ENCODE data around the gene AOPEP.

AOPEP gene

DNA sequence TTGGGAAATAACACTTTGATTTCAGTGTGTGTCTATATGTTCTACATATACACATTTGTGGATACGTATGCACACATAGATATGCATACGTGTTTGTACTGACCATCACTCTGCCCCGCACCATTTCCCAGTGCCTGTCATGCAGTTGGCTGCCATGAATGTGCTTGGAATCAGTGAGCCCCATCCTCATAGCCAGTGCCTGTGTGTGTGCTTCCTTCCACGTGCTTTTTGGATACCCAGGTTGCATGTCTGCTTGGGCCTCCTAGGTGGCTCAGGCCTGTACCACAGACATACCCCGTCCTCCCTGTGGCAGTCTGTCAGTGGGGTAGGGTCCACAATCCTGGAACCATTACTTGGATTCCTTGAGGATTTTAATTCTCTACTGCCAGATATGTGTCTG is 347.4 kb downstream of the AOPEP start:
- Histone ChIP-seq H3K27me3 (ENCODE audit: control insufficient read depth, insufficient read depth, low read length, poor library complexity, severe bottlenecking) (no peaks in the 10 kb centered on the region), H3K4me3 (ENCODE audit: insufficient read depth, low read depth, low read length) (no peak overlapping the region), H3K4me1 (ENCODE audit: control insufficient read depth, insufficient read depth, low read length) (peaks cover 21% of the 10 kb centered on the region), H3K9me3 (ENCODE audit: control insufficient read depth, low read length) (no peaks in the 10 kb centered on the region), H3K27ac (ENCODE audit: insufficient read depth, low read depth, low read length, poor library complexity, severe bottlenecking) (no peak overlapping the region), H3K36me3 (ENCODE audit: control insufficient read depth, insufficient read depth, low read length) (no peaks in the 10 kb centered on the region)
- 89 to 96% methylated on average over 5 of the region's 5 CpGs for whole genome bisulfite sequencing, 2 experiments

DNA sequence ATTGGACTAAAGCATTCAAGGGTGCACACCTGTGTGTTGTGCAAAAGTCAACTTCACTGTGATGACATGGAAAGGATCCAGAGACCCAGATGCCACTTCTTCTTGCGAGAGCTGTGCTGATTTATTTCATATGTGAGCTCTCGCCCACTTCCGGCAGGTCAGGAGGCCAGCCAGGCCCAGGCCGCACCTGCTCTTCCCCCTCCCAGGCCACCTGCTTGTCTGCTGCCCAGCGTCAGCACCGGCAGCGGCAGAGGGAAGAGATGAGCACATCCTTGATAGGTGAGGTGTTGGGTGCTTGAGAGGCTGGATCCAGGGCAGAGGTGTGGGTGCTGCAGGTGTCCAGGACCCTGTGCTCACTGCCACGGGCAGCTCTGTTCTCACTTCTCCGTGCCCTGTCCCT is 348.1 kb downstream of the AOPEP start:
- 93 to 94% methylated on average over 9 of the region's 9 CpGs for WGBS, 2 experiments
- Histone ChIP-seq H3K4me3 (ENCODE audit: insufficient read depth, low read depth, low read length) (no peak overlapping the region), H3K27ac (ENCODE audit: insufficient read depth, low read depth, low read length, poor library complexity, severe bottlenecking) (no peak overlapping the region), H3K4me1 (ENCODE audit: control insufficient read depth, insufficient read depth, low read length) (peaks cover 28% of the 10 kb centered on the region), H3K9me3 (ENCODE audit: control insufficient read depth, low read length) (no peaks in the 10 kb centered on the region), H3K27me3 (ENCODE audit: control insufficient read depth, insufficient read depth, low read length, poor library complexity, severe bottlenecking) (no peaks in the 10 kb centered on the region), H3K36me3 (ENCODE audit: control insufficient read depth, insufficient read depth, low read length) (no peaks in the 10 kb centered on the region)

DNA sequence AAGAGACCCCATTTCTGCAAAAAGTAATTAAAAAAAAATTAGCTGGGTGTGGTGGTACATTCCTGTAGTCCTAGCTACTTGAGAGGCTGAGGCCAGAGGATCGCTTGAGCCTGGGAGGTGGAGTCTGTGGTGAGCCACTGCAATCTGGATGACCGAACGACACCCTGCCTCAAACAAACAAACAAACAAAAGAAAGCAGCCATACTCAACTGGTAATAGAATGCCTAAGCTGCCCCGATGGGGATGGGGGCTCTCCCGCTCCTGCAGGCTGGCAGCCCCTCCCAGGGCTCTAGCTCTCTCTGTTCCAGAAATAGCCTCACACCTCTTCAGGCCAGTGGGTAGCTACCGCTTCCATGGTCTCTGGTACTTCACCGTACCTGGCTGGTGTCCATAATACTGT is 349.2 kb downstream of the AOPEP start:
- WGBS, 2 experiments, result 91 to 93% methylated on average over 7 of the region's 7 CpGs
- H3K27me3 ChIP-seq (ENCODE audit: control insufficient read depth, insufficient read depth, low read length, poor library complexity, severe bottlenecking), result no peaks in the 10 kb centered on the region
- H3K36me3 ChIP-seq (ENCODE audit: control insufficient read depth, insufficient read depth, low read length), result no peaks in the 10 kb centered on the region
- H3K4me1 ChIP-seq (ENCODE audit: control insufficient read depth, insufficient read depth, low read length), result peaks cover 32% of the 10 kb centered on the region
- no peaks in the 10 kb centered on the region for H3K9me3 ChIP-seq (ENCODE audit: control insufficient read depth, low read length)
- no peak overlapping the region for H3K27ac ChIP-seq (ENCODE audit: insufficient read depth, low read depth, low read length, poor library complexity, severe bottlenecking)
- H3K4me3 ChIP-seq (ENCODE audit: insufficient read depth, low read depth, low read length), result no peak overlapping the region

DNA sequence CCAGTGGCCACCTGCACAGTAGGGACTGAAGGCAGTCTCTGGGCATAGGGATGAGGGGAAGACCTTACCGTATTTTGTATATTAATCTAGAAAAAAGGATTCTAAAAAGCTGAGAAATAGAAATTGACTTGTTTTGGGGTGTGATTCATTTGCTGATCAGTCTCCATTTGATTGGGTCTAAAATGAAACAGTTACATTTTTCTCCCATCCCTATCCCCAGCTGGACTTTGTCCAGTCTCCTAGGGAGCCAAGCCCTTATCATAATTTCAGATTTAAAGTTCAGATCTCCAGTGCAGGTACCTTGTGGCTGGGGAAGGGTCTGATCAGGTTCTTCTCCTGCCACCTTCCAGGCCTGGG is 350.2 kb downstream of the AOPEP start:
- H3K9me3 ChIP-seq (ENCODE audit: control insufficient read depth, low read length), result no peaks in the 10 kb centered on the region
- H3K4me3 ChIP-seq (ENCODE audit: insufficient read depth, low read depth, low read length), result no peak overlapping the region
- no peaks in the 10 kb centered on the region for H3K27me3 ChIP-seq (ENCODE audit: control insufficient read depth, insufficient read depth, low read length, poor library complexity, severe bottlenecking)
- H3K36me3 ChIP-seq (ENCODE audit: control insufficient read depth, insufficient read depth, low read length), result no peaks in the 10 kb centered on the region
- peaks cover 41% of the 10 kb centered on the region for H3K4me1 ChIP-seq (ENCODE audit: control insufficient read depth, insufficient read depth, low read length)
- WGBS, 2 experiments, result 95 to 100% methylated on average over 1 of the region's 1 CpG
- H3K27ac ChIP-seq (ENCODE audit: insufficient read depth, low read depth, low read length, poor library complexity, severe bottlenecking), result no peak overlapping the region

DNA sequence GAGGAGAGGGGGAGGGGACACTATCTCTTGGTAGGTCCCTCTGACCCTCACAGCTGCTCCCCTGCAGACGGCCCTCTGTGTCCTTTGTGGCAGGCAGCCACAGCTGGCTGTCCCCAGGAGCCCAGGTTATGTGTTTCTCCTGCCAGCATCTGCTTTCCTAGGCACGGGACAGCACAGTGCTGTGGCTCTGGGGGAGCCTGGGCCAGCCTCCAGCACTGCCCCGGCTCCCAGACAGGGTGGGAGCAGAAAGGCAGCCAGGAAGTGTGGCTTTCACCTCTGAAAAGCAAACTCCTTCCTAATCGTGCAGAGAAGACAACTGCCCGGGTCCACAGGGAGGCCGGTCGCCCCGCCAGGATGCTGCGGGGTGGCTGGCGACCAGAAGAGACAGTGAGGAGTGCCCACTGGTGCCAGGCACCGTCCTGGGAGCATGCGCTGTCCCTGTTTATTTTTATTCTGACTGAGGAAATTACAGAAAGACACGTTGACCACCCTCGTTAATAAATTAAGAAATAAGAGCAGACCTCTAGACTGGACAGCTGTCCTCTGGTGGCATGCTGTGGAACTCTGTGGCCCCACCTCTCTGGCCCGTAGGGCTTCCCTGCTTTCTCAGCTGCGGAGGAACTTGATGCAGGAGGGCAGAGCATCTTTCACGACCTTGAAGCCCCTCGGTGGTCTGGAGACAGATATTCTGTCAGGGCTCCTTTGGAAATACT is 350.7 kb downstream of the AOPEP start:
- 89 to 90% methylated on average over 18 of the region's 18 CpGs for WGBS, 2 experiments
- no peaks in the 10 kb centered on the region for H3K27me3 ChIP-seq (ENCODE audit: control insufficient read depth, insufficient read depth, low read length, poor library complexity, severe bottlenecking)
- H3K36me3 ChIP-seq (ENCODE audit: control insufficient read depth, insufficient read depth, low read length), result no peaks in the 10 kb centered on the region
- H3K27ac ChIP-seq (ENCODE audit: insufficient read depth, low read depth, low read length, poor library complexity, severe bottlenecking), result no peak overlapping the region
- H3K9me3 ChIP-seq (ENCODE audit: control insufficient read depth, low read length), result no peaks in the 10 kb centered on the region
- no peak overlapping the region for H3K4me3 ChIP-seq (ENCODE audit: insufficient read depth, low read depth, low read length)
- H3K4me1 ChIP-seq (ENCODE audit: control insufficient read depth, insufficient read depth, low read length), result peaks cover 46% of the 10 kb centered on the region

DNA sequence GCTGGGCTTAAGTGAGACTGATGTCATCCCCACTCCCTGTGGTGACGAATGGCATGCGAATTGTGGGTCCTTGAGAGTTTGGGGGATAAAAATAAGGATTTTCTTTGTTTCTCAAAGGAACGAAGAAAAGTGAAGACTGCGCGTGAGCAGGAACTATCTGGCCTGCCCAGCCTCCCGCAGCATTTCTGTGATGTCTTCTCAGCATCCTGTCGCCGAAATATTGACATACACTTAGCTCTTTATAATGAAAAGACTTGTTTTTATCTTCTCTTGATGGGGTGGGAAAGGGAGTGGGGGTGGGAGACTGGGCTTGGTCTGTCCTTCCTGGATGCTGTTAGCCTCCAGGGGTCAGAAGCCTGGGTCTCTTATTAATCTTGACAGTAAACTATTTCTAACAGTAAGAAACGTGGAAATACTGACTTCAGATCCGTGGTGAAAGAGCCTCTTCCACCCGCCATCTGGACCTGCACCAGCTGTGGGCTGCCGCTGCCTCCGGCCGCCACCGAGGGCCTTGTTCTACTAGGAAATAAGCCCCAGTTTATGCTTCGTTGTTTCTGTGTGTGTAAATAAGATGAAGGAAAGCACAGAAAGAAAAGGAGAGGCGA is 351.4 kb downstream of the AOPEP start:
- peaks cover 53% of the 10 kb centered on the region for H3K4me1 ChIP-seq (ENCODE audit: control insufficient read depth, insufficient read depth, low read length)
- H3K27me3 ChIP-seq (ENCODE audit: control insufficient read depth, insufficient read depth, low read length, poor library complexity, severe bottlenecking), result no peaks in the 10 kb centered on the region
- no peaks in the 10 kb centered on the region for H3K36me3 ChIP-seq (ENCODE audit: control insufficient read depth, insufficient read depth, low read length)
- H3K4me3 ChIP-seq (ENCODE audit: insufficient read depth, low read depth, low read length), result no peak overlapping the region
- 87 to 89% methylated on average over 14 to 15 of the region's 17 CpGs for WGBS, 2 experiments
- H3K27ac ChIP-seq (ENCODE audit: insufficient read depth, low read depth, low read length, poor library complexity, severe bottlenecking), result no peak overlapping the region
- no peaks in the 10 kb centered on the region for H3K9me3 ChIP-seq (ENCODE audit: control insufficient read depth, low read length)

DNA sequence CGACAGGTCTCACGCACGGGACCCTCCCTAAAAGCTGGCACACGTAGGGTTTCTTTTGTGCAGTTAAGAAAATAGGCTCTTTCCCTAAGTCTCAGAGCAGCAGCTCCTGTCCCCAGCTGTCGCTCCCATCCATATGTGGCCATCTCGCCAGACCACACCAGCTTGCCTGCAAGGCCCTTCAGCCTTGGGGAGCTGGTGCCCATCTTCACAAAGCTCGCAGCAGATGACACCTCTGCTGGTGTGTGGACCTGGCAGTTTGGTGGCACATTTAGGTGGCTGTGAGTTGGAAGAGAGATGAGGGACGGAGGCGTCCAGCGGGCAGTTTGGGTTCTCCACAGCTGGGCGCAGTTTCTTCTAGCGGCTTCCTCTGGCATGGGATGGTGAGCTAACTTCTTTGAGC is 352.0 kb downstream of the AOPEP start:
- Histone ChIP-seq H3K4me1 (ENCODE audit: control insufficient read depth, insufficient read depth, low read length) (peaks cover 54% of the 10 kb centered on the region), H3K36me3 (ENCODE audit: control insufficient read depth, insufficient read depth, low read length) (no peaks in the 10 kb centered on the region), H3K27ac (ENCODE audit: insufficient read depth, low read depth, low read length, poor library complexity, severe bottlenecking) (no peak overlapping the region)

DNA sequence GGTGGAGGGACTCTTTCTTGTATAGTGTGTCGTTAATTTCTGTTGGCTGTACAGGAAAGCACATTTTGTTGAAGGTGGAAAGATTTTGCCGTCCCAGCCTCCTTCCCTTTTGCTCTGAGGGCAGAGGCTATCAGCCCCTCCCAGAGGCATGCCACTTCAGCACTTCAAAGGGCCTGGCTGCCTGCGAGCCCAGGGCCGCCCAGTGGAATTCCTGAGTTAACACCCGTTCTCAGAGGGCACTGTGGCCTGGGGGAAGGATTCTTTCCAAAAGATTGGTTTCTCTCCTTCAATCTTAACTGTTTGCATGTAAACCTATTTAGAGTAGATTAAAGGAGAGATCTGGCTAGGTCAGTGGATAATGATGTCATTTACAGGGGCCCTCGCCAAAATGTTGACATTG is 352.4 kb downstream of the AOPEP start:
- no peaks in the 10 kb centered on the region for H3K27me3 ChIP-seq (ENCODE audit: control insufficient read depth, insufficient read depth, low read length, poor library complexity, severe bottlenecking)
- no peak overlapping the region for H3K4me3 ChIP-seq (ENCODE audit: insufficient read depth, low read depth, low read length)
- WGBS, 2 experiments, result 31 to 32% methylated on average over 5 of the region's 6 CpGs
- no peaks in the 10 kb centered on the region for H3K9me3 ChIP-seq (ENCODE audit: control insufficient read depth, low read length)
- peak overlapping the region; percentile 31 for H3K27ac ChIP-seq (ENCODE audit: insufficient read depth, low read depth, low read length, poor library complexity, severe bottlenecking)
- H3K36me3 ChIP-seq (ENCODE audit: control insufficient read depth, insufficient read depth, low read length), result no peaks in the 10 kb centered on the region
- H3K4me1 ChIP-seq (ENCODE audit: control insufficient read depth, insufficient read depth, low read length), result peaks cover 54% of the 10 kb centered on the region

More for the DNA sequence above, 352.0 kb downstream of the AOPEP start:
- H3K27me3 ChIP-seq (ENCODE audit: control insufficient read depth, insufficient read depth, low read length, poor library complexity, severe bottlenecking), result no peaks in the 10 kb centered on the region
- H3K9me3 ChIP-seq (ENCODE audit: control insufficient read depth, low read length), result no peaks in the 10 kb centered on the region
- WGBS, 2 experiments, result 92 to 93% methylated on average over 12 of the region's 12 CpGs
- no peak overlapping the region for H3K4me3 ChIP-seq (ENCODE audit: insufficient read depth, low read depth, low read length)

DNA sequence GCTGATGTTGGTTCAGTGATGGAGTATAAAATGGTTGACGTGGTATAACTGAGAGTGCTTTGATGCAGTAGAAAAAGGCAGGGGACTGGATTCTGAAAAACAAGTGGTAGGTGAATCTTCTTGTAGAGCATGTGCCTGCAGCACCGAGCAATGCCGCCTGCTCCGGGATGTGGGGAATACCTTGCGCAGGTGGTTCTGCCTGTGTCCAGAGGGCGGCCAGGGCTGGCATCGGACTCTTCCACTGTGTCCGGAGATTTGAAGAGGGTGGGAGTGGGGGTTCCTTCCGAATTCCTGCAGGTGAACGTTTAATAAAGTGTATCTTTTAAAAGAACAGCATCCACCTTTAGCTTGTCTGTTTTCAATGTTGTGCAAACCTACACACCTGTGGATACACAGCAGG is 353.0 kb downstream of the AOPEP start:
- Histone ChIP-seq H3K36me3 (ENCODE audit: control insufficient read depth, insufficient read depth, low read length) (no peaks in the 10 kb centered on the region), H3K27ac (ENCODE audit: insufficient read depth, low read depth, low read length, poor library complexity, severe bottlenecking) (peak overlapping the region; percentile 31)
- WGBS, 2 experiments, result 89 to 92% methylated on average over 10 of the region's 10 CpGs

DNA sequence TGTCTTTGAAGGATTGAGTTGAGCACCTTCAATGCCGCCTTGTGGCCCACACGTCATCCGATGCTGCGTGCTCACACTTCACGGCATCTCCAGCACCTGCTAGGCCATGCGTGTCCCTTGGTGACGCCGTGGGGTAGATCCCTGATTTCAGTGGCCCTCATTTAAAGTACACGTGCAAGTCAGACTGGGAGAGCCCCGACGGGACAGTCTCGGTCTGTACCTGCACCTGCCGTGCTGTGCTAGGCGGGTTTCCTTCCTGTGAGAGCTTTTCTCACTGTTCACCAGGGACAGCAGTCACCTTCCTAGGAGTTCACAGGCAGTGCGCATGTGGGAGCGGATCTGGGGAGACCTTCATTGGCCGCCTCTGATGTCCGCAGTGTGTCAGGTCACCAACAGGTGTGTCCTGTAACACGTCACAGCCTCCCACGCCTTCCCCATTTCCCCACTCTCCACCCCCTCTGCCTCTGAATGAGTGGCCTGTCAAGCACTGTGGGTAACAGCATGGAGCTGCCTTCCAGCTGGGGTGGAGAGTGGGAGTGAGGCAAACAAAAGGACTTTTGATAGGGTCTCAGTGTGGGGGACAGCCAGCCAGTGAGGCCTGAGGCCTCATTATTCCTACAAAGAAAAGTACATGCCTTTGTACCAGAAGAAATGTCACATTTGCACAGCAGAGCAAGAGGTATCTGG is 354.6 kb downstream of the AOPEP start:
- 87 to 89% methylated on average over 20 of the region's 20 CpGs for WGBS, 2 experiments
- no peaks in the 10 kb centered on the region for H3K36me3 ChIP-seq (ENCODE audit: control insufficient read depth, insufficient read depth, low read length)

More for the DNA sequence above, 353.0 kb downstream of the AOPEP start:
- peaks cover 54% of the 10 kb centered on the region for H3K4me1 ChIP-seq (ENCODE audit: control insufficient read depth, insufficient read depth, low read length)
- H3K9me3 ChIP-seq (ENCODE audit: control insufficient read depth, low read length), result no peaks in the 10 kb centered on the region
- no peaks in the 10 kb centered on the region for H3K27me3 ChIP-seq (ENCODE audit: control insufficient read depth, insufficient read depth, low read length, poor library complexity, severe bottlenecking)
- H3K4me3 ChIP-seq (ENCODE audit: insufficient read depth, low read depth, low read length), result no peak overlapping the region

More for the DNA sequence above, 354.6 kb downstream of the AOPEP start:
- H3K27ac ChIP-seq (ENCODE audit: insufficient read depth, low read depth, low read length, poor library complexity, severe bottlenecking), result no peak overlapping the region
- H3K4me1 ChIP-seq (ENCODE audit: control insufficient read depth, insufficient read depth, low read length), result peaks cover 60% of the 10 kb centered on the region
- H3K9me3 ChIP-seq (ENCODE audit: control insufficient read depth, low read length), result no peaks in the 10 kb centered on the region
- no peaks in the 10 kb centered on the region for H3K27me3 ChIP-seq (ENCODE audit: control insufficient read depth, insufficient read depth, low read length, poor library complexity, severe bottlenecking)
- H3K4me3 ChIP-seq (ENCODE audit: insufficient read depth, low read depth, low read length), result no peak overlapping the region
